Skin of body (tissue), 2 donors: ENCODE measurements around the gene MYOG. TPM values are rescaled to one million over a fixed set of nuclear protein-coding genes. Genes with fewer than 3 reads are reported as not detected.

ENCODE experiments used
- DNase-seq: peaks from one replicate; lab custom pipeline; 2025; lab: John Stamatoyannopoulos, UW
- total RNA-seq: library from RNA; depleted of rRNA; stranded (reverse); fragments of >200 nt; gene quantifications from one replicate; pipeline ENCODE4 v1.2.3, GENCODE V29; 2014

The MYOG gene
- total RNA-seq, 1 donor from 2014 or later: 11.0 TPM

- no peak for DNase-seq
Observed at GRCh38 chr1:203072002-203072602, 13.7 kb downstream of the MYOG start.

GRCh38 chr1:203069030-203069747, 16.6 kb downstream of the MYOG start:
- peak; percentile 32 for DNase-seq

DNA sequence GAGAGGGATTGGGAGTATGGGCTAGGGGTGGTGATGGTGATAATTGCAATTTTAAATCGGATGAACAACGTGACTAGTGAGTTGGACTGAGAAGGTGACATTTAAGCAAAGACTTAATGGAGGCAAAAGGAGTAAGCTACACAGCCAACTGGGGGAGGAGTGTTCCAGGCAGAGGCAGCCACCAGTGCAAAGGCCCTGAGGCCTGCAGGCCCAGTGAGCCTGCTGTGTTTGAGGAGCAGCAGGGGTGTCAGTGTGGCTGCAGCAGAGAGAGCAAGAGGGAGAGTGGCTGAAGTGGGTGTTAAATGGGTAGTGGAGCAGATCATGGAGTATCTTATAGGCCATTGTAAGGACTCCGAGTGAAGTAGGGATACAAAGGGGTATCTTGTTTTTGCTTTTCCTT, 18.8 kb downstream of the MYOG start:
- DNase-seq: no peak

GRCh38 chr1:203065986-203066385, 19.8 kb downstream of the MYOG start:
- DNase-seq: no peak

DNA sequence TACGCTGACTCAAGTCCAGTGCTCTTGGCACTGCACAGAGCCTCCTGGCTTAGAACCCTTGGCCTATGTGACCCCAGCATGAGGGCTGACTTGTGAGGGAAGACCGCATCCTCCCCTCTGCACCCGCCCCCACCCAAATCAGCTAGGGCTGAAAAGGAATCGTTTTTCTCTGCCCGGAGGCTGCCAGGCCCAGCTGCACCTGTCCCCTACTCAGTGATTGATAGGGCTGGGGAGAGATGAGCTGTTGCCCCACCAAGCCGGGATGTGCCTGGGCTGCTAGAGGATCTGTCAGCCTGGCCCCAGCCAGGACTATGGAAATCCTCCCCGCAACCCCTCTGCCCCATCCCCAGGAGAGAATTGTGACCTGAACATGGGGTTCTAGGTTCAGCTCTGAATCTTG, 20.6 kb downstream of the MYOG start:
- no peak for DNase-seq

DNA sequence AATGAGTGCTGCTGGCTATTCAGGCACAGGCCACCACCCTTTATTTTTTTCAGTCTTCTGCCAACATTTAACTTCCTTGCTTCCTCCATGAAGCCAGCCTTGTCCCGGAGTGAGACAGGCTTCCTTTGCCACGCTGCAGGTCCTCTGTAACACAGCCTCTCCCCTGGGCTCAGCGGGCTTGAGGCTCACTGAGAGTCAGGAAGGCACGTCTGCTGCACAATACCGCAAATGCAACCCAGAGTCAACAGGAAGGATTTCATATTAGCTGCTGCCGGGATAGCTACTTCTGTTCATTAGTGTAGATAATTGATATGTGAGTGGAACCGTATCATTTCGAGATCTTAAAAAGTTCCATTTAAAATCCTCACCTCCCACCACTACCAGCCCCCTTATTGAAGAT, 22.5 kb downstream of the MYOG start:
- no peak for DNase-seq

GRCh38 chr1:203060115-203060514, 25.7 kb downstream of the MYOG start:
- no peak for DNase-seq

DNA sequence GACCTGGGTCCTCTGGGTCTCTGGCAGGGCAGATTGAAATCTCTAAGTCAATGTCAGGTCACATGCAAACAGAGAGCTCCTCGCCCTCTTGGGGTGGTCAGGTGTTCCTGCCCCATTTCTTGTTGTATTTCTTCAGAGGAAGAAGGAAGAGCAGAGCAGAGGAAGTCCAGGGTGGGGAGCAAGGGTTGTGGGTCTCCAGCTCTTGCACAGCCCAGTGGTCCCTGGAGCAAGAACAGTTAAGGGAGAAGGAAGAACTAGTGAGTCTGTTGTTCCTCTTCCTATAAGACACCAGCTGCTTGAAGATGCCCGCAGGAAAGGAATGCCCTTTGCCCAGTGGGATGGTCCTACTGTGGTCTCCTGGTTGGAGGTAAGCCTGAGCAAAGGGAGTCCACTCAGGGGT, 26.3 kb downstream of the MYOG start:
- no peak for DNase-seq

DNA sequence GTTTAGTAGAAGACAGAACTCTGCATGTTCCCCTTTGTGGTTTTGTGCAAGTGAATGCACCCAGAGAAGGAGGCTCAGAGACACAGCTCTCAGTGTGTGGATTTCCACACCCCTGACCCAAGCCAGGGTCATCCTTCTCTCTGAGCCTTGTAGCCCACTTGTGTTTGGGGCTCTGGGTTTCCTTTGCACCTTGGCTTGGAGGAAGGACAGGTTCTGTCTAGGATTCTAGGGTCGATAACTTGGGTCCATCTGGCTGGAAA, 27.2 kb downstream of the MYOG start:
- DNase-seq: no peak

GRCh38 chr1:203057911-203058675, 27.7 kb downstream of the MYOG start:
- DNase-seq: peak; percentile 24

GRCh38 chr1:203056516-203056915, 29.3 kb downstream of the MYOG start:
- no peak for DNase-seq

DNA sequence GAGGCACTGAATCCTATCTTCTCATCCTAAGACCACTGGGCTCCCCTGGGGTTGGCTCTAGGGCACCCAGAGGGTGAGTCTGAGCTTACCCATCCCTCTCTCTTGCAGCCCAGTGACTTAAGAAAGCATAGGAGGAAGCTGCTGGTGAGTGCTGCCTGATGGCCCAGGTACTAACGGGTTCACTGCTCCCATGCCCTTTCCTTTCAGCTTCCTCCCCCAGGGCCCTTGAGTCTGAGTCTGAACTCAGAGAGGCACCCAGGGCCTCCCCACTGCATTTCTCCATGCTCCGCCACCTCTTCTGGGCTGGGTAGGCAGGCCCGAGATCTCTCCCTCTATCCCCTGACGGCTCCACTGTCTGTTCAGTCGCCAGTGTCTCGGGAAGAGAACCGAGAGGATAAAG, 29.8 kb downstream of the MYOG start:
- DNase-seq: no peak

DNA sequence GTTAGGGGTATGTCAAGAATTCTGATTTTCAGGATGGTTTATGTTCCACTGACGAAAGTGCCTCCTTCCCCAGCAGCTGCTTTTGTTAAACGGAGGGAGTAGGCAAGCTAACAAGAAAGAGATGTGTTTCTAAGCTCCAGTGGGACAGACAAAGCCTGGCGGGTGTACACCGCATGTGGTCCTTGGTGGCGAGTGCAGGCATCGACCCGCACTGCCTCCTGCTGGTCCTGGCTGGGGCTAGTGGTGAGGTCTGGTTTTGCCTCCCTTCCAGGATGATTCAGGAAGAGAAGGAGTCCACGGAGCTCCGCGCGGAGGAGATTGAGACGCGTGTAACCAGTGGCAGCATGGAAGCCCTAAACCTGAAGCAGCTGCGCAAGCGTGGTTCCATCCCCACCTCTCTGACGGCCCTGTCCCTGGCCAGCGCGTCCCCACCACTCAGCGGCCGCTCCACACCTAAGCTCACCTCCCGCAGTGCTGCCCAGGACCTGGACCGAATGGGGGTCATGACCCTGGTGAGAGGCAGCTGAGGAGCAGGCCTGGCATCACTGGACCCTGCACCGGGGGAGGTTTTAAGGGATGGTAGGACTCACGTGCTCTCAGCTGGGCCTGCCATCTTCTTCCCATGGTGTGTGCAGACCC, 30.5 kb downstream of the MYOG start:
- DNase-seq: no peak

- DNase-seq: no peak
Observed at GRCh38 chr1:203054642-203055041, 31.2 kb downstream of the MYOG start.

- no peak for DNase-seq
Observed at GRCh38 chr1:203054184-203054583, 31.6 kb downstream of the MYOG start.

DNA sequence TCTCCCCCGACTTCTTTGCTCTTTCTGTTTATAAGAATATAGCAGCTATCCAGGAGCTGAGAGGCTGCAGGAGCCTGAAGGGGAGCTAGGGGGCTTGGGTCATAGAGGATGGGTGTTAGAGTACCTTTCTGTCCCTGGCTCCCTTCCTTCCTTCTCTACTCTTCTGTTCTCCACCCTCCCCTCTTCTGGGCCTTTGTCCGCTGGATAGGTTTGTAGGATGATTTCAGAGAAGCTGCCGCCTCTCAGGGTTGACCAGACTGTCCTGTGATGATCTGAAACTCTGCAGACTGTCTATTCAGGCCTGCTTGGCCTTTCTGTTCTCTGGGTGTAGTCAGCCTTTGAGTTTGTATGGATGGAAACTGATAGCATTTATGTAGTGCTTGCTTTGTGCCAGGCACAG, 33.2 kb downstream of the MYOG start:
- no peak for DNase-seq

- DNase-seq: no peak
Observed at GRCh38 chr1:203051841-203052324, 33.9 kb downstream of the MYOG start.

GRCh38 chr1:203050826-203051225, 35.0 kb downstream of the MYOG start:
- no peak for DNase-seq

DNA sequence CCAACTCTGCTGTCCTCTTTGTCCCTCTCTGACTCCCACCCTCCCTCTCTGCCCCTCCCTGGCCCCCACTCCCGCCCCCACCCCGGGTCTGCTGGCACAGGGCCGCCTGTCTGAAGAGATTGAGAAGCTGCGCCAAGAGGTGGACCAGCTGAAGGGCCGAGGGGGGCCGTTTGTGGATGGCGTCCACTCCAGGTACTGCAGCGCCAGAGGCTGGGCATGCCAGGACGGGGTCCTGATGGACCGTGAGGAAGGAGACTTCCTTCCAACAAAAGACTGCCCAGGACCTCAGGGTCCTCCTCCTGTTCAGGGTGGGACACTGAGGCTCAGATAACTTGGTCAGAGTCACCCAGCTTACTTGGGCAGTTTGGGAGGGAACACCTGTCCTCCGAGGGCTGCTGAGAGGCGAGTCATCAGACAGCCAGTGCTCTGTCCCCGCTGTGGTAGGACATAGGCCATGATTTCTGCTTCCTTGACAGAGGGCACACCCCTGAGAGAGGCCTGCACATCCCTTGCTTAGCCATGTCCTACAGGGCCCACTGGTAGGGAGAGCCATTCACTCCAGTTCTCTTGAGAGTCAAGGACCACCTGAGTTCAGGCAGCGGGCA, 36.1 kb downstream of the MYOG start:
- no peak for DNase-seq

GRCh38 chr1:203049077-203049476, 36.7 kb downstream of the MYOG start:
- DNase-seq: no peak

DNA sequence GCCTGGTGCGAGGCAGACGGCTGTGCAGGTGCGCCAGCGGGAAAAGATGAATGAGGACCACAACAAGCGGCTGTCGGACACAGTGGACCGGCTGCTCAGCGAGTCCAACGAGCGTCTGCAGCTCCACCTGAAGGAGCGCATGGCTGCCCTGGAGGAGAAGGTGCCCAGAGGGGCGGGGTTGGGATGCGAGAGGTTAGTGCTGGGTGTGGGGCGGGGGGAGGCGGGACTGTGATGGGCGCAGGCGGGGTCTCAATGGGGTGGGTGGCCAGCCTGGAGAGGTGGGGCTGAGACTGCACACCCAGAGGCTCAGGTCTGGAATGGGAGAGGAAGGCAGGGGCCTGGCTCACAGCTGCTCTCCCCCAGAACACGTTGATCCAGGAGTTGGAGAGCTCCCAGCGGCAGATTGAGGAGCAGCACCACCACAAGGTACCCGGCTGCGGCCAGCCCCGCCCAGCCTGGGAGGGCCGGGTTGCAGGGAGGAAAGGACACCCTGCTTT, 37.2 kb downstream of the MYOG start:
- no peak for DNase-seq

- DNase-seq: no peak
Observed at GRCh38 chr1:203048086-203048485, 37.7 kb downstream of the MYOG start.
